Stimulated activated CD8-positive, alpha-beta memory T cell treated with anti-CD3 and anti-CD28 coated beads, Interleukin-4, amount 100 ng/mL, for 4 hours (primary cell): ENCODE results near the gene FDXR.

Source experiments
- DNase-seq, 2 donors: peaks; one replicate each; pipeline ENCODE4 v3.0.0-alpha.2; 2020; ENCODE audit warnings: low read depth in 2 of 2, low spot score in 1 of 2

Gene FDXR

DNA sequence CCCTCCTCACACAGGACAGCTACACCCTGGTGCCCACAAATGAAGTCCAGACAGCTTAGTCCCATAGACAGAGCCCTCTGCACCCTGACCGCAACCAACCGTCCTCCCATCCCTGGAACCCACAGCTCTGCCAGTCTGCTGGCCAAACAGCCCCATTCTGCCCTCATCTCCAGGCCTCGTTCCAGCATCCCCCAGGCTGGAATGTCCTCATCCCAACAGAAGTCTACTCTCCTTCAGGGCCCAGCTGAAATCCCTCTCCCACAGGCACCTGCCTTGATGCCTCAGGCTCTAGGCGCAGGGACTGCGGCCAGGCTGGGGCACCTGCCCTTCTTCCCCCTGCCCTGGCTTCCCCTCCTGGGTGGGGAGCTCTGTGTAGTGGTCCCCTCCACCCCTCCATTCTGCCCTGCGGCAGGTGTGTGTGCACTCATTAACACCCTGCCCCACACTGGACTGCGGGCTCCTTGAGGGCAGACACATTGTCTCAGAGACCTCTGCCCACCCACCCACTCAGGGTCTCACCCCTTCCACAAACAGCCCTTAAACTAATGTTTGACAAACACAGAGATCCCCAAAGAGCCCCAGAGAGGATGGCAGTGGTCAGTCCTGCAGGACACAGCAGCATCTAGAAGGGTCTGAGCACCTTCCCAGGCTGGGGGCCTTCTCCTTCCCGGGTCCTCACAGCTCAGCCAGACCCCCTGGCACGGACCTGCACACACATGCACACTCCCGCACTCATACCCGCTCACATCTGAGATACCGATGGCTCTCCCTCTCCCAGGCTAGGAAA, 13.9 kb downstream of the FDXR start:
- DNase-seq = no peak

DNA sequence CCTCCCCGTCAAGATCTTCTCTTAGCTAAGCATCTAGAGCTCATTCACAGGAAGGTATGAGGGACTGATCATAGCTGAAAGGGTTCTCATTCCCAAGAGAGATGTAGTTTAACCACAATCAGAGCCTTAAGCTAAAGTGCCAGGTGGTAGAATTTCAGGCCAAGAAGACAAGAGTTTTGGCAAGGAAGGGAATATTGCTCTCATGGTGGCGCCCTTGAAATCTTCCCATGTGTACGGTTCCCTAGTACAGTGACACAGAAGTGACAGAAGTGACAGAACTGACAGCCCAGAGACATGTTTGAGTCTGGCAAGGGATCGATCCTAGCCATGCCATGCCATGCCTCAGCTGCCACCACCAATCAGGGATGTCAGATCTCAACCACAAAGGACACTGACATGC, 15.6 kb downstream of the FDXR start:
- no peak for DNase-seq

DNA sequence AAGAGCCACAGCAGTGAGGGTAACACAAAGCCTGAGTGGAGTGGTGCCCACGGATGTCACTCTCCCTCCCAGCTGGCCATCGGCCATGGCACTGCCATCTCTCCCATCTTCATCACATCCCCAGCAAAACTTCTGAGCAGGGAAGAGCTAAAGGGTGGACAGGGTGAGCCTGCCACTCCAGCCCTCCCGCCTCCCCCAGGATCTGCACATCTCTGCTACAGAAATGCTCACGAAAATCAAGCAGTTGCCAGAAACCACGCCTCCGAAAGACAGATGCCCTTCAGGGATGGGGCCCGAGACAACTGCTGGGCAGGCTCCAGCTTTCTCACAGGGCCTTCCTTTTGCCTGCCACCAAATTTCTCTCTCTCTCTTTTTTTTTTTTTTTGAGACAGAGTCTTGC, 16.7 kb downstream of the FDXR start:
- DNase-seq = no peak

DNA sequence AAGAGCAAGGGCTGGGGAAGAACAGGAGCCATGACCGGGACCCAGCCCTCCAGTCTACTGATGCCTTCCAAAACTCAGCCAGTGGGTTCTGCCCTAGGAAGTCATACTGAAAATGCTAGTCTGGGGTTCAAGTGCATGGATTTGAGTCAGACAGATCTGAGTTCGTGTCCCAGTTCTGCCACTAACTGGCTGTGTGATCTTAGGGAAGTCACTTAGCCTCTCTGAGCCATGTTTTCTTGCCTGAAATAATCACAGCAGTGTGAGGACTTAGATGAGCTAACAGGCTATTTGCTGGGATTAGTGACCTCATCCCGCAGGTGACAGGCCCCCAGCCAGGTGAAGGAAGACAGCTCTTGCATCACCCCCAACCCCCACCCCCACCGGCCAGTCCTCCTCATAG, 17.5 kb downstream of the FDXR start:
- DNase-seq = no peak

DNA sequence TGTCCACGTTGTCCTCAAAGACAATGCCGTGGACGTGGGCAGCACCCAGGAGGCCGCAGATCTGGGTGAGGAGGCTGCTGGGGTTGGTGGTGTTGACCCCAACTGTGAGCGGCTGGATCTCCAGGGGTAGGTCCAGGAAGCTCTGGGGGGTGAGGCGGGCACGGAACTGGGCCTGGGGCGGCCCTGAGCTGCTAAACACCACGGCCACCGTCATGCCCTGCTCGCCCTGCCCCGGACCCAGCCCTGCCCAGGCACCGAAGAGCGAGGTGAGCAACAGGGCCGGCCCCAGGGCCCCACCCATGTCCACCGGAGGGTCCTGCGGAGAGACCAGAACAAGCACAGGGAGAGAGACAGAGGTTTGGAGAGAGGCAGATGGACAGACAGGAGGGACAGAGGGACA, 18.0 kb downstream of the FDXR start:
- no peak for DNase-seq

DNA sequence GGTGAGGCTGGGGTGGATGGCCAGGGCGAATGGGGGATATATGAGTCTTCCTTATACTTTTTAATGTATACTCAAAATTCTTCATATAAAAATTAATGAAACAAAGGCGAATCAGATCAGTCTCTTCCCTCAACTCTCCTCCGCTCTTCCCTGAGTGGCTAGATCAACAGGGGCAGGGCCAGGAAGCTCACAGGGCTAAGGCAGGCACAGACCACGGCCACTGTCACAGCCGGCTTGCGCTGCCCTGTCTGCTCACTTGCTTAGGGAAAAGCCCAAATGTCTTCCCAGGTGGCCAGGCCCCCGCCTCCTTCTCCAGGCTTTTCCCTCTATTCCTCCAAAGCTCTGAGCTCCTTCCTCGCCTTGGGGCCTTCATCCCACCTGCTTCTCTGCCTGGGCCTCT, 19.1 kb downstream of the FDXR start:
- no peak for DNase-seq

DNA sequence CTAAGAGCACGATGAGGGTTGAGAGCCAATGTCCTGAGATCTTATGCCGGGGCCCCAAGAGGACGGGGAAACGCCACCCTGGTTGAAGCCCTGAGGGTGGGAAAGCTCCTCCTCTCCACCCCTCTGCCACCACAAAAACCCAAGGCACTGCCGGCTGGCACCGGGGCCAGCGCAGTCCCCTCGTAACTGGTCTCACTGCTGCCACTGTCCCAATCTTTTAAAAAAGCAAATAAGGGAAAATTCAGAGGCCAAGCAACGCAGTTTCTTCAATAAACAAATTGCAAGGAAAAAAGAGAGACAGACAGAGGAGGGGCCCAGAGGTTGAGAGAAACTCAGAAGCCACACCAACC, 19.8 kb downstream of the FDXR start:
- DNase-seq = no peak

DNA sequence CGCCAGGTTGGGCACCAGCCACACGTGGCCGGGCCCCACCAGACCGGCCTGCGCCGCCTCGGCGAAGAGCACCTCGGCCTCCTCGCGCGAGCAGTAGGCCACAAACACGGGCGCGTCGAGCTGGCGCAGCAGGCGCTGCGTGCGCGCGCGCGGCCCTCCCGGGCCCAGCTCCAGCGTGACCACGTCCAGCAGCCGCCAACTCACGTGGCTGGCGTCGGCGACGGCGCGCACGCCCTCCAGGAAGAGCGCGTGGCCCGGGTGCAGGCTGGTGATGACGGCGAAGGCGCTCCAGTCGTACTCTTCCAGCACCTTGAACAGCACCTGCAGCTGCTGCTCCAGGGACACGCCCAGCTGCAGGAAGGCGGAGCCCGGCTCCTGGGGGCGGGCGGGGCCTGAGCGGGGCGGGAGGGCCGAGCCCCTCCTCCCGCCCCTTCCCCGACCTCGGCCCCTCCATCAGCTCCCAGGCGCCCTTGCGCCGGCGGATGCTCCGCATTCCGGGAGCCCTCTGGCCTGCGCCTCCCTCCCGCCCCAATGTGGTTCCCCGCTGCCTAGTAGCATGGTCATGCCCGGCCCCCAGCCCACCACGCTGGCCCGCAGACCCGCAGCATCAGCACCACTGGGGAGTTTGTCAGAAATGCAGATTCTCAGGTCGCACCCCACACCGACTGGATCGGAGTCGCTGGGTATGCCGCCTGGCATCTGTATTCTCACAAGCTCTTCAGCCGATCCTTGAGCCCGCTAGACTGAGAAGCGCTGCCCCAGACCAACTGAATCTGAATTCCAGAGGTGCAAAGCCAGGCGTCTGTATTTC, 20.4 kb downstream of the FDXR start:
- DNase-seq = no peak

DNA sequence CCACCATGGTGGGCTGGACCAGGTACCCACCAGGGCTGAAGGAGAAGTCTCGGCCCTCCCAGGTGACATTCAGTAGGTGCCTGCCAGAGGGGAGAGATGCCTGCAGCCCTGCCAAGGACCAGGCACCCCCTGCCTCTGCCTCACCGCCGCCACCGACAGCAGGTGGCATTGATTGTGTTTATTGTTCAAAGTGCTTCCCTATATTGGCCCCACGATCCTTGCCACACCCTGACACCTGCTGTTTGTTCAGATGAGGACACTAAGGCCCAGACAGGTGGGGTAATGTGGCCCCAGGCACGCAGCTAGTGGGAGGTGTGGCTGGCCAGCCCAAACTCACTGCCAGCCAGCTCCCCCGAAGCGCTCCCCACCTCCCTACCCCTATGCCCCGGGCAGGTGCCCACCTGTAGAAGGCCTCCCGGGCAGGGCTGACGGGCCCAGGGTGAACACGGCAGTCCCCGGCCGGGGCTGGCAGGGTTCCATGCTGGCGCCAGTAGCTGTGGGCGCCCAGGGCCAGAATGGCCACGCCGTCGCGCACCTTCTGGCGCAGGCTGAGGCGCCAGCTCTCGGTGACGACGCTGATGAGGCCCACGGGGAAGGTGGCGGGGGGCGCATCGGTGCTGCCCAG, 21.1 kb downstream of the FDXR start:
- no peak for DNase-seq

DNA sequence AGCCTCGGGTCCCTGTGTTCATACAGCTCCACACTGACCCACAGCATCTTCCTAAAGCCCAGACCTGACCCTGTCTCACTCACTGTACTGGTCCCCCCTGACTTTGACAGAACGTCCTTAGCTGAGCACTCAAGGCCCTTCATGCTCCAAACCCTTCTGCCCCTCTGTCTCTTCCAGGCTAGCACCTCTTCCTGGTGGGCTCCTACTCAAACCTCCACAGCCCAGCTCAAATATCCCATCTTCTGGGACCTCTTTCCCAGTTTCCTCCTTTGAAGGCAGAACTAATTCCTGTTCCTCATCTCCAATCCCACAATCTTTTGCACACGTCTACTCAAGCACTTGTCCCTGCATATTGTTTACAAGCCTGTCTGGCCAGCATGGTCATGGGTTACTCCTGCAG, 21.9 kb downstream of the FDXR start:
- DNase-seq = no peak

DNA sequence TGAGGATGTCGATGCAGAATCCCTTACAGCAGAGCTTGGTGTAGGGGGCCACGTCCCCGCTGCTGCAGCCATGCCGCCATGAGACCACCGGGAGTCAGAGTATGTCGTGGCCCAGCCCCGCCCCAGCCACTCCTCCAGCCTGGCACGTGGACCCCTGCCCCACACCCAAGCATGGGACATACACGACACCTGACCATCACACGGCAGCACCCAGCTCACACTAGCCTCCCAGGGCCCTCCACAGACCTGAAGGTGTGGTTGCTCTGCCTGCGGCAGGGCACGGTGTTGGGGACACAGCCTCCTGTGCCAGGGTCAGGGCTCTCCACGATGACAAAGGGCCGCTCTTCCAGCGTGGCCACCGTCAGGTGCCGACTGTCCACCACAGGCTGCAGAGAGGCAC, 22.5 kb downstream of the FDXR start:
- no peak for DNase-seq

DNA sequence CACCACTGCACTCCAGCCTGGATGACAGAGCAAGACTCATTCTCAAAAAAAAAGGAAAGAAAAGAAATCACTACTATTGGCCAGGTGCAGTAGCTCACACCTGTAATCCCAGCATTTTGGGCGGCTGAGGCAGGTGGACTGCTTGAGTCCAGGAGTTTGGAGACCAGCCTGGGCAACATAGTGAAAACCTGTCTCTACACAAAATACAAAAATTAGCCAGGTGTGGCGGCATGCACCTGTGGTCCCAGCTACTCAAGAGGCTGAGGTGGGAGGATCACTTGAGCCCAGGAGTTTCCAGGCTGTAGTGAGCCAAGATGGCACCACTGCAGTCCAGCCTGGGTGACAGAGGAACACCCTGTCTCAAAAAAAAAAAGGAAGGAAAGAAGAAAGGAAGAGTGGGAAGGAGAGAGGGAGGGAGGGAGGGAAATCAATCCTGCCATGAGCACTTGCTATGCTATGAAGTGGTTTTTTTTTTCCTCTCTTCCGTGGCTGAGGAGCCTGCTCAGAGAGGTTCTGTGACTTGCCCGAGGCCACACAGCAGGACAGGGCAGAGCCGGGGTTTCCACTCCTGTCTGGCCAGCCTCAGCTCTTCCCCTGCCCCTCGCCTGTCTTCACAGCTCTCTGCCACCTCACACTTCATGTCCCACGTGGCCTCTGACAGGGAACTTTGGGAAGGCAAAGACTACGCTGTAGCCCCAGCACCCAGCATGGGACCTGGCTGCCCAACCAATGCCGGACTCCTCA, 24.0 kb downstream of the FDXR start:
- no peak for DNase-seq

DNA sequence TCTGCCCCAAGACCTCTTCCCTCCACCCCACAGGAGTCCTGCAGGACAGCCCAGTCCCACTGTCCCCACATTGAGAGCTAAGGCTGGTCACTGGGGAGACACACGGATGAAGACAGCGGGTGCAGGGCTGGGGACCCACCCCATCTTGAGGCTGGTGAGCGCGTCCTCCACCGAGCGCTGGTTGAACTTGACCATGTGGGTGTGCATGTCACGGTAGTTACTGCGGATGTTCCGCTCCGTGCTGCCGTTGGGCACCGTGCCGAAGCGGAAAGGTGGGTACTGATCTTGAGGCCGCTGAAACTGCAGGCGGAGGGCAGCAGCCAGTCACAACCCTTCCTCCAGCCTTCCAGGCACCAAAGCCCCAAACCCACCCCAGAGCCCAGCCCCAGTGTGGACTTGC, 26.2 kb downstream of the FDXR start:
- no peak for DNase-seq

DNA sequence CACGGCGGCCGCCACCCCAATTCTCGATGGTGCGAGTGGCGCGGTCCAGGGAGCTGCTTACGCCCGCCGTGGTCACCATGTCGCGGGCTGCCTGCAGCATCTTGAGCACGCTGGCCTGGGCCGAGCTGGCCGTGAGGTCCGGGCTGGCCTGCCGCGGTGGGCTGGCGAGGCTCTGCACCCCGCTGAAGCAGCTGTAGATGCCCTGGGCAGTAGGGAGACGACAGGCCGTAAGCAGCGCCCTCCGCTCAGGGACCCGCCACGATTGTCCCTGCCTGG, 29.5 kb downstream of the FDXR start:
- DNase-seq = no peak

DNA sequence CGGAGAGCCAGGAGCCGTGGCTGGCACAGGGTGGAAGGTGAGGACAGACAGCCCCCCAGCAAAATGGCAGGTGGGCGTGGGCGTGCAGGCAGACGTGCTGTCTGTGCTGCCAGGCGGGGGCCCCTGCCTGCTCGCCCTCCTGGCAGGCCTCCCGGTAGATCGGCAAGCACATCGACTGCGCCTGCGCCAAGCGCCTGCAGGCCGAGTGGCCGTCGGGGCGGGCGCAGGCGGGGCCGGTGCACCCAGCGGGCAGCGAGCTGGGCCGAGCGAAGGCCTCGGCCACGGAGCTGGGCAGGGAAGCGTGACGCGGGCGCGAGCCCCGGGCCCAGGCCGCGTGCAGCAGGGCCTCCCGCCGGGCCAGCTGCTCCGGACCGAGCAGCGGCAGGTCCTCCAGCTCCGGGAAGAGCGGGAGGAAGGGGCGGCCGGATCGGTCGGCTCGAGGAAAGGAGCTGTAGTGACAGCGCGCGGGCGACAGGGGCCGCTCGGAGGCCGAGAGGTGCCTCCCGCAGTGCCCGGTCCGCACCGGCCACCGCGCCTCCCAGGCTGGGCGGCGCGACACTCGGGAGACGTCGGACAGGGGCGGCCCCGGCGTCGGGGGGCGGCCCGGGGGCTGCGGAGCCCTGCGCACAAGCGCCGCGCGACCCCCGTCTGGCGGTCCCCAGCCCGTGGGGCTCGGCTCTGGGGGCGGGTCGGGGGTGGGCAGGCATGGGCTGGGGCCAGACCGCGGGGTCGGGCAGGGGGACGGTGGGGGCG, 30.0 kb downstream of the FDXR start:
- no peak for DNase-seq

DNA sequence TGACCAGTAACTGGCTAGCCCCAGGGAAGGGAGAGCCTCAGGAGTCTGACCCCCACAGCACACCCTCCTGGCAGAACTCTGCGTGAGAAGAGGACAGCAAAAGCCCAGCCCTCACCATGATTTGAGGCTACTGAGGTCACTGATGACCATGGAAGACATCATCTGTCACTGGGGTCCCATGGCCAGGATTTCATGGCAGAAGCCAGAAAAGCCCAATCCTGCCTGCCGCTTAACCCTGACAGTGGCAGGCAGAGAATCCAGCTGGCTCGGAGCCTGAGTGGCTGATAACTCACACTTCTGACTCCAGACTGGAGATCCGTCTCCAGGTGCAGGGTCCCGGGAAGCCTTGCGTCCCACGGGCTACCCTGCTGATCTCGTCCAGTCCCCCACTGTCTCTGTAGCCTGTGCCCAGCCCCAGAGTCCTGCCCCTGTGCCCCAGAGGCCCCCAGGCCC, 30.6 kb downstream of the FDXR start:
- DNase-seq = no peak

DNA sequence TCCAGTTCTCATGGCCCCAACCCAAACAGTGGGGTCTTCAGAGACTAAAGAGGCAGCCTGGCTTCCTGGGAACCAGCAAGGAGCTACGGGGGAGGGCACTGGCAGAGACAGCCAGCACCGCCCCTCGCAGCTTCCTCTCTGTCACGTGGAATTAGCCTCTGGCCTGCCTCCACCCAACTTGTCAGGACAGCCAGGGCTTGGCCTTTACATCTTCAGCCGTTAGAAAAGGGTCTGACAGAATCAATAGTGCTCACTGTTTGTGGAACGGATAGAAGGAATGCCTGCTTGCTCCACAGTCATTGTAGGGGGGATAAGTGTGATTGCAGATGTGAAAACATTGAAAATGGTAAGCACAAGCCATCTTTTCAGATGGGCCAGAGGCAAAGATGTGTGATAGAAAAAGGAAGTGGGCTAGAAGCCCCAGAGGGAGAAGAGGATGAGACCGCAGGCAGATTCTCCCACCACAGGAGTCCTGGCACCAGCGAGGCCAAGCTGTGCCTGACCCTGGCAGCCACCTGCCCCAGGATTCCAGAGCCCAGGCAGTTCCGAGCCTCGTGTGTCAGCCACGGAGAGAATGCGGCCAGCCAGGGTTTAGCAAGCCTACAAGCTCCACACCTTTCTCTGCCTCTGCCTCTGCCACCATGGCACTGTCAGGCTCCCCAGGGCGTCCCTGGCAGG, 31.7 kb downstream of the FDXR start:
- DNase-seq = no peak

DNA sequence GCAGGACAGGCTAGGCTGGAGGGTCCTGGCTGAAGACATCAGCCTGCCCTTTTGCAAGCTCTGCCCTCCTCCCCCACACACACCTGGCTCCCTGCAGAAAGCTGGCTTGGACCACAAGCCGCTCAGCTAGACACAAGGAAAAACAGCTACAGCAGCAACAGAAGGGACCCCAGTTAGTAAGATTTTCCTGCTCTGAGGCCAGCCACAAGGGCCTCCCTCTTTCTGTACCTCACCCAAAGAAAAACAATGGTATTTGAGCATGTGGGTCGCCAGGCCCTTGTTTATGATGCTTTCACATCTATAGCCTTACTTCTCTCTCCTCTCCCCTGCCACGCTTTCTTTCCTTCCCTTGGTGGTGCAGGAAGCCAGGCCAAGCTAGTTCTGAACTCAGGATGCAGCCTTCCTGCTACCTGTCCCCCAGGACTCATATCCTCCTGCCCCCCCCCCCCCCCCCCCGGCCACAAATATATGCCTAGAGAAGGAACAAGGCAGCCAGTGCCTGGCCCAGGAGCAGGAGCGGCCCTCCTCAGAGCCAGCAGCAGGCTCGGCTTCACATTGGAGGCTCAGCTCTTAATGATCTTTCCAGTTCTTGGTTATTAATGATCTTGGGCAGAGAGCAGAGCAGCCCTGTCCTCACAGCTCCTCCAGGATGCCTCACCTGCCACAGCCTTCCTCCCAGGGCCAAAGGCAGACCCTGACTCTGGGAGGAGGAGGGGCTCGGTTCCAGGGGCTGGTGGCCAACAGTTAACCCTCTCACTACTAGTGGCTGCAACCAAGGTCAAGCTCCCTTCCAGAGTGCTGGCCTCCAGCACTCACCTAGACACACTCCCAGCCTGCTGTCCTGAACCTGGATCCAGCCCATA, 32.6 kb downstream of the FDXR start:
- no peak for DNase-seq

DNA sequence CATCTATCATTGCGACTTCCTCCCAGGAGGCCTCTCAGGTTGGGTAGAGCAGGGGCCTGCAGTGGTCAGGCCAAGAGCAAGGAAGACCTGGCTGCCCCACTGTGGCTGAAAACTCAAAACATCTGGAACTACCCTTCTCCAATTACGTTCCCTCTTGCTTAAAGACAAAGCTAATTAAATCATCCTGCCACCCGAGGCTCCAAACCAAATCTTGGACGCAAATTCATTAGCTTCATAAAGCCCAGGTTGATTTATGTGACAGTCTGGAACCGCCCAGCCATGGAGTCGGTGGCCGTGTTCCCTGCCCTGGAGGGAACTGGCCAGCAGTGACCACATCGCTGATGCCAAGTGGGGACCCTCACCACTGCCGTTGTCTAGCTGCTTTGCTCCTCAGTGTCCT, 34.5 kb downstream of the FDXR start:
- DNase-seq = no peak
